Activated T-helper 9 cell treated with anti-CD3 and anti-CD28 coated beads, Interleukin-2, amount 50 U/mL, for 16 hours (primary cell): ENCODE measurements around the gene ETV7.
"Not testable (repeated sequence)": the region's sequence is repeated elsewhere in the genome, so short reads cannot be mapped to it uniquely, and the experiment has no call there.

Experiments used
- DNase-seq: peaks from one replicate; pipeline ENCODE4 v3.0.0-alpha.2; 2020; ENCODE audit warnings: low read depth

Gene ETV7

DNA sequence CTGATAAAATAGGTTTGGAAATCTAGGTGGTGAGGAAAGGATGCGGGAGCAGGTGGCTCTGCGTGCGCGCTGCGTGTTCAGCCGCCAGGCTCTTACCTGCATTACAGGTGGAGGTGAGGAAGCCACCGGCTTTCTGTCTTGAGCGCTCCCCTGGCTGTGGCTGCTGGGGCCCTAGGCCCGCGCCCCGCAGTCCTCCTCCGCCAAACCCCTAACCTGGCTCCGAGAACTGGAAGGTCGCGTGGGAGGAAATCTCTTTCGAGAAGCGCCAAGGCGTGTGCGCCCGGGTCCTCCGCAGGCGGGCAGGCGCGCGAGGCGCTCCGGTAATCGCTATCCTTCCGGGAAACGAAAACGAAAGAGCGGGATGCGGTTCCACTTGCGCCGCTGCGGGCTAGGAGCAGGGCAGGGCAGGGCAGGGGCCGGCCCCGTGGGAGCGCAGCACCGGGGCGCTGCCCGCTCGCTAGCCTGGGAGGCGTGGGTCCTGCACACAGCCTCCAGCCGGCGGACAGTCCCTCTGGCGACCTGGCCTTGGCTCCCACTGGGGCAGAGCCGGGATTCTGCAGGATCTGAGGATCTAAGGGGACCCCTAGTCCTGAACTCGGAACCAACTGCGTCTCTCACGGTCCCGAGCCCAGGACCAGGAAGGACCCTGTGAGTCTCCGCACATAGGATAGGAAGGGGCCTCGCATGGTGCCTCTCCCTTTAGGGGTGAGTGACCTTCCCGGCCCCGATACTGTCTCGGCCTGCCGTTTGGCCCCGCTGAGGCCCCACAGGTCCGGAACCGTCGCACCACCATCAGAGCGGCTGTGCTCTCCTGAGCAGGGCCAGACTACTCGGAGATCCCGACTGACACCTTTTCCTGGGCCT is at the start of gene ETV7:
Gene ETV7, minus strand, starts transcription at position 230 of the 864 bp plus-strand sequence. Its CDS starts 128 bp downstream, at position 102.
- DNase-seq: peak; percentile 21

DNA sequence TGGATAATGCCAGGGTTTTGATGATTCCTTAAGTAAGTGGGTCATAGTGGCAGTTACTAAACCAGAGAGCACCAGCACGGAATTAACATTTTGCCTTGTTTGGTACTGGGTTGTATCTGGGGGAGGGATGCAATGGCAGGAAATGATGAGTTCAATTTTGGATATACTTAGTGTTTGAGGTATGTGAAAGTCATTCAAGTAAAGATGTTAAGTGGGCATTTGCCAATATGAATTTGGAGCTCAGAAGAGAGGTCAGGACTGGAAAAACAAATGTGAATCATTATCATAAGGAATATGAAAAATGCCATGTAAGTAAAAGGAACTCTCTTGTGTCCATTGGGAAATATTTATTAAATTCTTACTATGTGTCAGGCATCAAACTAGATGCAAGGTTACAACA is 49.0 kb upstream of the ETV7 start:
- DNase-seq: no peak

DNA sequence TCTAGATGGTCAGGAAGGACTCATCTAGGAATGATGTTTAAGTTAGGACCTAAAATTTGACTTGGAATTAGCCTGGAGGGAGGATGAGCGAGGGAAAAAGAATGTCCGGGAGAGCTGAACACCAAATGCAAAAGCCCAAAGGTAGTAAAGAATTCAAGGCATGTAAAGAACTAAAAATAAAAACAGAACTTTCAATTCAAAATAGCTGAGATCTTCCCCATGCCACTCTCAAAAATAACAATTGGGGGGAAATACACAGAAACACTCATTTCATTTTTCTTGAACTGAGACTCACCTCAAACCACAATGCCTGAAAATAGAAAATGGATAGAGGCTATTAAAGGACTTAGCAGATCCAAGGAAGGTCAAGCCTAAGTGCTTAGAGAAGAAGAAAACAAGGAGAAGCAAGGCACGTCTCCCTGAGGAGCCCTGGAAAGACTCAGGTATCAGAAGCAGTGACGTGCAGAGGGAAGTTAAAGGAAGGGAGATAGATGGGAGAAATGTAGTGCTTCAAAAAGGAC is 44.7 kb upstream of the ETV7 start:
- no peak for DNase-seq

DNA sequence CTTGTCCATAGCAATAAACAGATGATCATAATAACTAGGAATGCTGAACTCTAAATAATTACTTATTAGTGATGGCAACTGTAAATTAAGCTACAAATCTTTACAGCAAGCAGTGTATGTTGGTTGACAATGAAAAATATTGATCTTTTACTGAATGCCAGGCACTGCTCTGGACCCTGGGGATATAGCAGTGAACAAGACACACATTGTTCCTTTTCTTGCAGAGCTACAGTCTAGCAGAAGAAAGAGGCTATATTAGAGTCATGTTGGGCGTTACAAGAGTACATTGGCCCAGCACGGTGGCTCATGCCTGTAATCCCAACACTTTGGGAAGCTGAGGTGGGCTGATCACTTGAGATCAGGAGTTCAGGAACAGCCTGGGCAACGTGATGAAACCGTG is 43.7 kb upstream of the ETV7 start:
- DNase-seq: no peak

DNA sequence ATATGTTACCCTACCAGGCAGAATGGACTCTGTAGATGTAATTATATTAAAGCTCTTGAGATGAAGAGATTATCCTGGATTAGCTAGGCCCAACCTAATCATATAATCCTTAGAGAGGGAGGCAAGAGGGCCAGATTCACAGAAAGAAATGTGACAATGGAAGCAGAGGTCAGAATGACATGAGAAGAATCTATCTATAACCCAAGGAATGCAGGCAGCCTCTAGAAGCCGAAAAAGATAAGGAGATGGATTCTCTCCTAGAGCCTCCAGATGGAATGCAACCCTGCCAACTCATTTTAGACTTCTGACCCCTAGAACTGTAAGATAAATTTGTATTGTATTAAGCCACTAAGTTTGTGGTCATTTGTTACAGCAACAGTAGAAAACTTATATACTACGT is 42.9 kb upstream of the ETV7 start:
- DNase-seq: no peak

DNA sequence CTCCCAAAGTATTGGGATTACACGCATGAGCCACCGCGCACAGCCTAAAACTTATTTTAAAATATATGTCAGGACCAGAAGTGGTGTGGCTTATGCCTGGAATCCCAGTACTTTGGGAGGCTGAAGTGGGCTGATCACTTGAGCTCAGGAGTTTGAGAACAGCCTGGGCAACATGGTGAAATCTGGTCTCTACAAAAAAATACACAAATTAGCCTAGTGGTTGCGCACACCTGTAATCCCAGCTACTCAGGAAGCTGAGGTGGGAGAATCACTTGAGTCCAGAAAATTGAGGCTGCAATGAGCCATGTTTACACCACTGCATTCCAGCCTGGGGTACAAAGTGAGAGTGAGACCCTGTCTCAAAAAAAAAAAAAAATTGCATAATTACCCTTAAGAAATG is 41.4 kb upstream of the ETV7 start:
- no peak for DNase-seq

DNA sequence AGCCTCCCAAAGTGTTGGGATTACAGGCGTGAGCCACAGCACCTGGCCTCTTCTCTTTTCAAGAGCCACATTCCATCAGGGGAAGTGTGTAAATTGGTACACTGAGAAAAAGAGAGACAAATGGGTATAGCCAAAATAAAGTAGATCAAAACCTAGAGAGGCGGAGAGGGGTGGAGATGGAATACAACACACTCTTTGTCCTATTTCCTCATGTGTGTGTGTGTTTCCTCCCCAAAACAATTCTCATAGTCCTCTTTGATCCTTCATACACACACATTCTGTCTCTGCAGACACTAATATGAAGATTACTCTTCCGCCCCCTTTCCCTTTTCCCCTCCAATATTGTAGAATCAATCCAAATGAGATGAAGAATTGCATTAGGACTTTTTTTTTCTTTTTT is 39.2 kb upstream of the ETV7 start:
- no peak for DNase-seq

DNA sequence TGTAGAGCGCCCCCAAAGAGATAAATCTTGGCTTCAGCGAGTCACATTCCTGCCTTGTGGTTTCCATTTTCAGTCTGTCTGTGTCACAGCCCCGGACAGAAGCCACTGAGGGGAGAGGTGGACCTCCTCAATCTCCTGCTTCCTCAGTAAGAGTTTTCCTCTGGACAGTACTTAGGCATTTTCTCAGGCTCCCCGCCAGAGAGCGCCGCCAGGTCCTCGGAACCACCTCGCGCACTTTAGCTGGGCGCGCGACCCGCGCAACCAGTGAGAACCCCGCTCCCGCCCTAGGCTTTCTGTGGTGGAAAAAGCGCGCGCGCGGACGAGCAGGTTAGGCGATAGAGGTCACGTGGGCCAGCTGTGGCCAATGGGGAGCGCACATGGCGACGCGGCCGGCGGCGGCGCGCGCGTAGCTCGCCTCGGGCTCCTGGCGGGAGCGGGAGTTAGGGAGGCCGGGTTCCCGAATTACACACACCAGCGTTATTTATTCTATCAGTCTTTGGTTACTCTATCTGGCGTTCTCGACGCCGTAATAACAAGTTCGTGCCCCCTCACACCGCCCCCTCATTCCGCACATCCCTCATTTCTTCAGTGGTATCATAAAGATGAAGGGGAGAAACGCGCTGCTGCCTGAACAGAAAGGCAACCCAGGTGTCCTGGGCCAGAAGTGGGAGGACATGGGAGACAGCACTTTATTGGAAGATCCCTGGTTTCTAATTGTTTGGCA is 35.8 kb upstream of the ETV7 start:
- DNase-seq: peak; percentile 98

DNA sequence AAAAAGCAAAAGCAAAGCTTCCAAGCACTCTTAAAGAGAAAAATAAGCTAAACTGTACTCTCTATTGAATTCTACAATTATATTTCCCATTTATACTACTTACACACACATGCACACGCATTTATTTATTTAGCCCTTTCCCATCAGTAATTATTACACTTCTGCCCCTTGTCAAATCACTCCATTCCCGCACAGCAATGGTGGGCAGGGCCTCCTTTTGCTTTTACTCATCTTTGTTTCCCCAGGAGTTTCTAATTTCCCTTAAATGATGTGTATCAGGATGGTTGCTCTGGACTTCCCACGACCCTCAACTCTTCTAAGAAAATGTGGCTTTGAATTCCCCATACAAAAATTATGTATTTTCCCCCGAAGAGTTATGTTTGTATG is 35.2 kb upstream of the ETV7 start:
- no peak for DNase-seq

DNA sequence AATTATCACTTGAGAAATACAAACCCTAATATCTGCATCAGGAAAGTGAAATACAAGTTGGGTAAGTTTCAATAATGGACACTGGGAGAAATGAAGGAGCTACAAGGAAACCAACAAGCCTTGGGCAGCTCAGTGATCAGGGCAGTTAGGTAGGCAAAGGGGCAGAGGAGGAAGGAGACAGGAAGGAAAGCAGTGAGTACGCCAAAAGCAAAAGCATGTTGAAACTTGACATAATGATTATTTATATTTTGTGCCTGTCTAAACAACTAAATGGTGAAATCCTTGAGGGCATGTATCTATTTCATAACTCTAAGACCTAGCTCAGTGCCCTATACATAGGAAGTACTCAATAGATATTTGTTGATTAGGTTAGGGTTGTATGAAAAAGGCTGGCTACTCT is 31.8 kb upstream of the ETV7 start:
- DNase-seq: no peak

DNA sequence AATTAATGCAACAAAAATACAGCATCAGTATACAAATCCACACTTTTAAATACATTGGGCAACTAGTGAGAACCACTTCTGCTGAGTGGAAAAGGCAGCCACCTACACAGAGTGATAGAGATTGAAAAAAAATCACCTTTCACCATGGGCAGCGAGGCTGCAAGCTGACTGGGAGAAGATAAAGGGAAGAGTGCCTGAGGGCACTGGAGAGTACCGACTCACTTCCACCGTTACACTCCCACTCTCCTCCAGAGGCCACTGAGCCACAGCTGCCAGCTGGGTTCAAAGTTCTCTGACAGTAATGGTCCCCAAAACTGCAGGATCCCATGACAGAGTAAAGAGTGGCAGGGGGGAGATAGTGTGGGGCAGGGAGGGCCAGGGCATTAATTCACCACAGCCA is 31.1 kb upstream of the ETV7 start:
- no peak for DNase-seq

DNA sequence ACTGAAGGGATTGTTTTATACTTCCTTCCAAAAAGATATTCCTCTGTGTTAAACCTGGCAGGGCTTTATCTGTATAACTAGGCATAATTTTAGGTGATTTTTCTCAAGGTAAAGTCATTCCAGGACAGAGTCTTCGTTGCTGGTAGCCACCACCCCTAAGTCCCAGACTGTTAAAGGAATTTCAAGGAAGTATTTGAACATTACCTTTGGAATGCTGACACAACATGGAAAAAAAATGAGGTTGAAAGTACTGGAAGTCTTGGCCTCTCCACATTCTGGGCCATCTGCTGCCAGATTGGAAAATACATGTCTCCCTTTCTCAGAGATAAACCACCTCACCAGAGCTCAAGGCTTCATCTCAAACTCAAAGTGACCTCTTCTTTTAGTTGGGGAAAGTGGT is 27.0 kb upstream of the ETV7 start:
- no peak for DNase-seq

DNA sequence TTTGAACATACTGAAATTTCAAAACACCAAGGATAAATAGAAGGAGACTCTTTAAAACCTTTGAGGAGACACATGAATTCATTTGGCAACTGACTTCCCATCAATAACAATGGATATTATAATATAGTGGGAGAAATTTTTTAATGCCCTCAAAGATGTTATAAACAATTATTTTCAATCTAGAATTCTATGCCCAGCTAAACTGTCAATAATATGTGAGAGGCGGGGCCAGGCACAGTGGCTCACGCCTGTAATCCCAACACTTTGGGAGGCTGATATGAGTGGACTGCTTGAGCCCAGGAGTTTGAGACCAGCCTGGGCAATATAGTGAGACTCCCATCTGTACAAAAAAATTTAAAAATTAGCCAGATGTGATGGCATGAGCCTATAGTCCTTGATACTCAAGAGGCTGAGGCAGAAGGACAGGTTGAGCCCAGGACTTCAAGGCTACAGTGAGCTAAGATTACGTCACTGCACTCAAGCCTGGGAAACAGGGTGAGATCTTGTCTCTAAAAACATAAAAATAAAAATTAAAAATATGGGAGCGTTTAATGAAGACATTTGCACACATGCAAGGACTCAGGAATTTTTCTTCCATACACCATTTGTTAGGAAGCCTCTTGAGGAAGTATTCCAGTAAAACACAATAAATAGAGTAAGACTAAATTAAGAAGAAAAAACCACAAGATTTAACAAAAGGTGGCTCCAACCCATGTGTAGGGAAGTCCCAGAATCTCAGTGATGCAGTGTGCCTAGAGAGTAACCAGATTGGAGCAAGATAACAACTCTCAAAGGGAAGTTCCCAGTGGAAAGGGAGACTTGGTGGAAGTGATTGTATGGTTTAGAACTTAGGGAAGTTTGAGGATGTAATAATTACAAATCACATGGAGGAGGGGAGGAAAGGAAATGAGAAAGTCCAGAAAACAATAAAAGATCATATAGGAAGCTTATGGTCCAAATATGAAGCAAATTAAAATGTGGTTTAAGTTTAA is 26.3 kb upstream of the ETV7 start:
- DNase-seq: no peak

DNA sequence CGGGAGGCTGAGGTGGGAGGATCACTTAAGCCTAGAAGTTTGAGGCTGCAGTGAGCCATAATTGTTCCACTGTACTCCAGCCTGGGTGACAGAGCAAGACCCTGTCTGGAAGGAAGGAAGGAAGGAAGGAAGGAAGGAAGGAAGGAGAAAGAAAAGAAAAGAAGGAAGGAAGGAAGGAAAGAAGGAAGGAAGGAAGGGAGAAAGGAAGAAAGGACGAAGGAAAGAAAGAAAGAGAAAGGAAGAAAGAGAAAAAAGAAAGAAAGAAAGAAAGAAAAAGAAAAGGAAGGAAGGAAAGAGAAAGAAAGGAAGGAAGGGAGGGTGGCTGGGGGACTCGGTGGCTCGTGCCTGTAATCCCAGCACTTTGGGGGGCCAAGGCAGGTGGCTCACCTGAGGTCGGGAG is 22.2 kb upstream of the ETV7 start:
- DNase-seq: not testable (repeated sequence)

DNA sequence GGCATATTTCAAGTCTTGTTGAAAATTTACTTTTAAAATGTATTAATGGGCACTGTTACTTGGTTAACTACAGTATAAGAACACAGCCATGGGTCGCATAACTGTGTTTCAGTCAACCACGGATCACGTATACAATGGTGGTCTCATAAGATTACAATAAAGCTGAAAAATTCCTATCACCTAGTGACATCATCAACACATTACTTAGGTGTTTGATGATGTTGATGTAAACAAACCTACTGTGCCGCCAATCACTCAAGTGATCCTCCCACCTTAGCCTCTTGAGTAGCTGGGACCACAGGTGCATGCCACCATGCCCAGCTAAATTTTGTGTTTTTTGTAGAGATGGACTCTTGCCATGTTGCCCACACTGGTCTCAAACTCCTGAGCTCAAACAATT is 16.7 kb upstream of the ETV7 start:
- no peak for DNase-seq

DNA sequence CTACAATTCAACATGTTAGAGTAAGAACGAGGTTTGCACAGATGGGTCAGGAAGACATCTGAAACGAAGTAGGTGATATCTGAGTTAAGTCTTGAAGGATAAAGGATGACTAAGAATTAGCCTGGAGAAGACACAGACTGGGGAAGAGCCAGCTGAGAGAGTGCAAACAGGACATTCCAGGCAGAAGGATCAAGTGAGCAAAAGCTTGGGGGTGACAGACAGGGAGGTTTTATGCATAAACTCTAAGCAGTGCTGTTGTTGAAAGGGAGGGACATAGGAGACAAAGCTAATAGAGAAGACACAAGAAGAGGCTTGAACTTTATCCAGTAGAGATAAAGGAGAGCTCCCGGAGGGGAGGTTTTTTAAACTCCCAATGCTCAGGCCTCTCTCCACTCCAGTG is 15.0 kb upstream of the ETV7 start:
- no peak for DNase-seq

DNA sequence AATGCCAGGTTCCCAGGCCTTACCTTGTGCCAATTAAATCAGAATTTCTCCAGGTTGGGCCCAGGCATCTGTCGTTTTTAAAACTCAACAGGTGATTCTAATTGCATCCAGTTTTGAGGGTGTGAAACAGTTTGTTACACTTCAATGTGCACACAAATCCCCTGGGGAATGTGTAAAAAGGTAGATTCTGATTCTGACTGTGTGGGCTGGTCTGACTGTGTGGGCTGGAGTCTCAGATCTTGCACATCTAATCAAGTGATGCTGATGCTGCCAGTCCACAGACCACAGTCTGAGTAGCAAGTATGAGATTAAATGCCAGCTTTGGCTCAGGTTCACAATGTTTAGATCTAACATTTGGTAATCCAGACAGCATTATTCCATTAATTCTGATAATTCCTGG is 12.5 kb upstream of the ETV7 start:
- no peak for DNase-seq

DNA sequence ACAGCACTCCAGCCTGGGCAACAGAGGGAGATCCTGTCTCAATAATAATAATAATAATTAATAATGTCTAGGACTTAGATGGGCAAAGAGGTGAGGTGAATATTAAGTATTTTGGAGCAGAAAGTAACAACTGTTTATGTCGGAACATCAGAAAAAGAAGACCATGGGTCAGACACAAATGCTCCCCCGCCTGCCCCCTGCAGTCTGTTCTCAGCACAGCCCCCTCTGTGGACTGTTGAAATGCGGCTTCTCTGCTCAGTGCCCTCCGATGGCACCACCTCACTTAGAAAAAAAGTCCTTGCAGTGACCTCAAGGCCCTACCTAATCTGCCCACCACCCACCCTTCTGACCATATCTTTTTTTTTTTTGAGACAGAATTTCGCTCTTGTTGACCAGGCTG is 5.2 kb upstream of the ETV7 start:
- no peak for DNase-seq

DNA sequence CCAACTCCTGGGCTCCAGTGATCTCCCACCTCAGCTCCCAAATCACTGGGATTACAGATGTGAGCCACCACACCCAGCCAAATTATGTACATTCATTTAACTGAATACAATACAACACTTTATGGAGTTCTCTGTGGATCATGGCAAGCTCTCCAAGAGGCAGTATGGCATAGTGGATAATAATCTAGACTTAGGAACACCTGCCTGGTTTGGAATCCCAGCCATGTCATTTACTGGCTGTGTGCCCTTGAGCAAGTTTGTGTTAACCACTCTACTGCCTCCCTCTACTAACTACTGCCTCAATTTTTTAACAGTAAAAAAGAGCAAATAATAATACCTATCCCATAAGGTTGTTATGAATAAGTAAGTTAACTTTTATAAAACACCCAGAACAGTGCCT is 1.9 kb upstream of the ETV7 start:
- DNase-seq: no peak

DNA sequence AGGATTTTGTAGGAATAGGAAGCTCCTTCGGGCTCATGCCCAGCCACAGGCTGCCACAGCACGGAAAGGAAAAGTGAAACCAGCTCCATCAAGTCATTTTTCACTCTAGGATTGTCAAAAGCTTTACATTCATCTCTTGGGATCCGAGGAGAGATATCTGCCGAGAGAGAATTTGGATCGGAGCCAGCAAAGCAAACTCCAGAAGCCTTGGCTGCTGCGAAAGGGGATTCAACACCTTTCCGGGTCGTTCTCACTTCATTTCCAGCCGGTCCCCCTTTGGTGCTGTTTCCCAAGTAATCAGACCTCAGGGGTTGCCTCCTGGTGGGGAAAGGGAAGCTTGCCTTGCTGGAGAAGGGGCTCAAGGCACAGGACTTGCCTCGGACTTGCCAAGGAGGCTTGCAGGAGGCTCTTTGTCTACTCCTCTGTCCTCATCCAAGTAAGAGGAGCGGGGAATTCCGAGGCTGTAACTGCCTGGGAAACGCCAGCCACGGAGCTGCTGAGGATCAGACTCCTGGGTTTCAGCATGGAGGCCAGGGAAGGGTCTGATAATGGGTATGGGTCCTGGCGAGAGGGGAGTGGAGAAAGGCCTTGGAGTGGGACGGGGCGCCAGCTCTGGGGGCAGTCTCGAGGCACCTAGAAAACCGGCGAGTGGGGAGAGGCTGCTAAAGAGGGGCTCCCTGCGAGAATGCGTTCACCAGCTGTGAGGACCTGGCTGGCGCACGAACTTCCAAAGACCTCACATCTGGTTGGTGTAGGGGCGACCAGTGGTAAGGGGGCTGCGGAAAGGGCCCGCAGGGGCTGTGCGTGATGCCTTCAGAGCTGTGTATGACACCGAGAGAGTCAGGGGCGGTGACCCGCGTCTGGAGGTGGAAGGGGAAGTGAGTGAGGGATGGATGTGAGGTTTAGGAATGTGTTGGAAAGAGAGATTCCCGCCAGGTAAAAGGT is 702 bp downstream of the ETV7 start:
- no peak for DNase-seq

DNA sequence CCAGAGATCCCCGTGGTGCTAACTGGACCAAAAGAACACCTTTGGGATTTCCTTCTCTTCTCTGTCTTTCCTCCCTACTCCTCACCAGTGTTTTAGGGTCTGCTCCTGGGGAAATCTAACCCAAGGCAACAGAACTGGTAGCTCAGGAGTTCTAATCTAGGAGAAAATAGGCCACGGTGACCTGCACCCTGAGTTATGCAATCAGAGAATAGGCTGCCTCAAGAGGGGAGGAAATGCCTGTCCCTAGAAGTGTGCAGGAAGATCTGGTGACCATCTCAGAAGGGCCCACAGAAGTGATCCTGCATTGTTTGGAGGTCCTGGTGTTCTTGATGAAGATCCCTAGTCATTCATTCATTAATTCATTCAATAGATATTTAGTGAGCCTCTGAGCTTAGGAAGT is 3.4 kb downstream of the ETV7 start:
- no peak for DNase-seq
